Fibroblast of mammary gland (primary cell): Measurements from ENCODE around the gene BTG4.

Experiments
- DNase-seq: peaks from one replicate; pipeline ENCODE4 v3.0.0-alpha.2; 2010; ENCODE audit warnings: low read depth
- H3K4me3 ChIP-seq: 2 replicates; pipeline ENCODE4 v1.5.1; 2011; ENCODE audit warnings: low read depth, mild to moderate bottlenecking, low read length, moderate library complexity; ENCODE audit not compliant: control insufficient read depth
- CTCF ChIP-seq: conservative IDR thresholded peaks from 2 replicates; pipeline ENCODE4 v1.5.1; 2011; ENCODE audit warnings: low read depth, low read length, inconsistent platforms; ENCODE audit not compliant: control insufficient read depth, insufficient read depth

The BTG4 gene

DNA sequence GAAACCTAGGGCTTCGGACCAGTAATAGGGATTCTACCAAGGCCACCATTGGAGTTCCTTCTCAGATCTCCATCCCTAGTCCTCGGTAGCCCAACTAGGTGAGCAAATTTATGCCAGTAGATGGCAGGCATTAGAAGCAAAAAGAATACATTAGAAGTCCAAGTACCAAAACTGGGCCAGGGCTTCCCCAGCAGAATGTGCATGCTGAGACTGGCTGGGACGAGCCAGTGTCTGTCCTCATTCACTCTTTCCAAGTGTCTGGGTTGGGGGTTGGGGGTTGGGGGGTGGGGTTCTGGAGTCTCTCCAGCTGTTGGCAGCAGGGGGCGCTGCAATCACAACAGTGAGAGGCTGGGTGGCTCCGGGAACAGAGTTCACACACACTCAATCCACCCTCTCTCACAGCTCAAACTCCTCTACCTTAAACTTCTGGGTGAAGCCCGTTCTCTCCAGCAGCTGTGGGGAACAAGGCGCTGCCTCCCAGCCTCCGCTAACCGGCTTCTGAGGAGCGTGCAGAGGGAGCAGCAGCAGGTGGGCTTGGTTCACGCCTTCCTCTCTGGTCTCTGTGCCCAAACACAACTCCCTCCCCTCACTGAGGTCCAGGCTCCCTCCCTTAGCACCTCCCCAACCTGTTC, 57.5 kb downstream of the BTG4 start:
- peak; percentile 70 for DNase-seq
- peak; percentile 42 for TF ChIP-seq CTCF
- H3K4me3 ChIP-seq, result no peak overlapping the region

- no peak for DNase-seq
- no peak for TF ChIP-seq CTCF
- no peak overlapping the region for H3K4me3 ChIP-seq
These were observed 59.2 kb downstream of the BTG4 start for GRCh38 chr11:111452817-111453552.

DNA sequence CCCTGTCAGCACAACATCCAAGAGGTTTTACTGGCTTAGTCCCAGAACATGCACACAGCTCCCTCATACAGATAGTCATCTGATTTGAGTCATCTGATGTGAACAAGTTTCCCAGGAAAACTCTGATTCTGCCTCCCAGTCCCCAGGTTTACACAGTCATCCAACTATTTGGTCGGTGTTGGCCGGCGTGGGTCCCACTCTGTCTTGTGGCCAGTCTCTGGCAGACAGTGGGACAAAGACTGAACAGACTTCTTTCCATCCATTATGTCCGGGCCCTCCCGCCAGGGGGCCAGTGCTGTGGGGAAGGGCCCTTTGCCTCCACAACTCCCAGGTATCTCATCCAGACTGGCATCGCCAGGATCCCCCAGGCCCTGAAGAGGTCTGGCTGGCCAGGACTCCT, 60.0 kb downstream of the BTG4 start:
- TF ChIP-seq CTCF, result no peak
- peak; percentile 73 for DNase-seq
- H3K4me3 ChIP-seq, result no peak overlapping the region

- TF ChIP-seq CTCF, result no peak
- DNase-seq, result peak; percentile 26
- H3K4me3 ChIP-seq, result no peak overlapping the region
These were observed 61.5 kb downstream of the BTG4 start for GRCh38 chr11:111450480-111451320.

GRCh38 chr11:111449696-111450479, 62.3 kb downstream of the BTG4 start:
- H3K4me3 ChIP-seq, result no peak overlapping the region
- DNase-seq, result no peak
- no peak for TF ChIP-seq CTCF
